Stimulated activated naive B cell treated with anti-CD40 and anti-IgM and Interleukin-4, amounts not matched to agents 10 μg/mL and 1 μg/mL and 100 μg/mL, for 72 hours (primary cell): ENCODE data around the gene ZNF516.

Experiments used
- ATAC-seq, 2 donors: fragments of 150-1000 bp; cut with Tn5 transposase; replicated peaks; 2 replicates each; pipeline ENCODE4 v1.10.0; 2021; ENCODE audit warnings: moderate library complexity in 1 of 2
- DNase-seq: peaks from one replicate; pipeline ENCODE4 v3.0.0; 2021
- H3K27ac Mint-ChIP-seq: one replicate; pipeline ENCODE4 v1.8.0; 2022; ENCODE audit warnings: mild to moderate bottlenecking, mixed read lengths
- H3K27me3 Mint-ChIP-seq, 2 donors: one replicate each; pipeline ENCODE4 v1.8.0; 2022; ENCODE audit warnings: mixed read lengths in 2 of 2
- H3K36me3 Mint-ChIP-seq, 2 donors: one replicate each; pipeline ENCODE4 v1.8.0; 2022; ENCODE audit warnings: mixed read lengths in 2 of 2, mild to moderate bottlenecking in 1 of 2
- H3K4me1 Mint-ChIP-seq, 2 donors: one replicate each; pipeline ENCODE4 v1.8.0; 2022; ENCODE audit warnings: mixed read lengths in 2 of 2, mild to moderate bottlenecking in 1 of 2
- H3K4me3 Mint-ChIP-seq, 2 donors: one replicate each; pipeline ENCODE4 v1.8.0; 2022; ENCODE audit warnings: mild to moderate bottlenecking in 2 of 2, mixed read lengths in 2 of 2, moderate library complexity in 1 of 2
- H3K9me3 Mint-ChIP-seq, 2 donors: one replicate each; pipeline ENCODE4 v1.8.0; 2022; ENCODE audit warnings: mixed read lengths in 2 of 2, mild to moderate bottlenecking in 1 of 2

ZNF516 gene

GRCh38 chr18:76499021-76499420, 4.0 kb upstream of the ZNF516 start:
- DNase-seq (no peak), ATAC-seq (no peak)
- H3K27me3 Mint-ChIP-seq: peaks cover 0 to 6% of the 10 kb centered on the region in 2 donors
- peaks cover 3 to 6% of the 10 kb centered on the region in 2 donors for H3K36me3 Mint-ChIP-seq
- peaks cover 20 to 48% of the 10 kb centered on the region in 2 donors for H3K4me1 Mint-ChIP-seq
- H3K9me3 Mint-ChIP-seq: no peaks in the 10 kb centered on the region
- no peak overlapping the region for H3K4me3 Mint-ChIP-seq
- no peak overlapping the region for H3K27ac Mint-ChIP-seq

DNA sequence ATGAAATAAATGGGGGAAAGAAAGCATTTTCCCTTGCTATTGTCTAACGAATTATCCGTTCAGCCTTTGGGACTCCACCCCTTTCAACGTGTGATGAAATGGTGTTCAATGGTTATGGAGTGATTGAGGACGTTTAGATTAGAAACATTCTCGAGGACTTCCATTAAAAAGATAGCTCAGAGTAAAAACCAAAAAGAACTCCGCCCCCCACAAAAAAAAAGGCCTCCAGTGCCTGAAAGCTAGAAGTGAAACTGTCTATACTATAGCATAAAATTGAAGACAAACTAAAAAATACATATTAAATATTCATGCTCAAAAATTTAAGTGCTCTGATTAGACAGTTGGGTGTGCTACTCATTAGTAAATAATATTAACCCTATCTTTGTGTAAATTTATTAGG, 3.0 kb upstream of the ZNF516 start:
- H3K36me3 Mint-ChIP-seq: peaks cover 3 to 6% of the 10 kb centered on the region in 2 donors
- DNase-seq: no peak
- H3K4me3 Mint-ChIP-seq: peak overlapping the region in 1 of 2 donors; percentile 11
- H3K4me1 Mint-ChIP-seq: peaks cover 23 to 55% of the 10 kb centered on the region in 2 donors
- H3K27ac Mint-ChIP-seq: no peak overlapping the region
- no peaks in the 10 kb centered on the region for H3K27me3 Mint-ChIP-seq
- H3K9me3 Mint-ChIP-seq: no peaks in the 10 kb centered on the region
- no peak for ATAC-seq

DNA sequence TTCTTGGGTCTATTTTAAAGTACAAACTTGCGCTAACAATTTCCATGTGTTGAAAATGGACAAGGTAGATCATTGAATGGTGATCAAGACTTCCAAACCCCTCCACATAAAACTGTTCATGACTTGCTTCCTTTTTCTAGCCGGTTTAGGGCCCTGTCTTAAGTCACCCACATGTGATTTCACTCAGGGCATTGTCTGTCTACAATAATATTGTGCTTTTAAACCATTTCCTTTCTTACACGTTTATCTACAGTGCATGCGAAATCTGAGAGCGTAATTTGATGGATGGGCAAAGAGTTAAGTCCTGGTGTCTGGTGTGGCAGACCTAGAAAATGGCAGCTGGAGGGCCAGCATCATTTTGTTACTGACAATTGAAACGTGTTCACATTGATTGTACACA, 2.0 kb upstream of the ZNF516 start:
- peaks cover 10 to 11% of the 10 kb centered on the region in 2 donors for H3K36me3 Mint-ChIP-seq
- H3K9me3 Mint-ChIP-seq: no peaks in the 10 kb centered on the region
- no peak overlapping the region for H3K27ac Mint-ChIP-seq
- no peak for ATAC-seq
- peaks cover 24 to 63% of the 10 kb centered on the region in 2 donors for H3K4me1 Mint-ChIP-seq
- H3K4me3 Mint-ChIP-seq: peak overlapping the region; percentile 5 to 31
- DNase-seq: no peak
- H3K27me3 Mint-ChIP-seq: no peaks in the 10 kb centered on the region

DNA sequence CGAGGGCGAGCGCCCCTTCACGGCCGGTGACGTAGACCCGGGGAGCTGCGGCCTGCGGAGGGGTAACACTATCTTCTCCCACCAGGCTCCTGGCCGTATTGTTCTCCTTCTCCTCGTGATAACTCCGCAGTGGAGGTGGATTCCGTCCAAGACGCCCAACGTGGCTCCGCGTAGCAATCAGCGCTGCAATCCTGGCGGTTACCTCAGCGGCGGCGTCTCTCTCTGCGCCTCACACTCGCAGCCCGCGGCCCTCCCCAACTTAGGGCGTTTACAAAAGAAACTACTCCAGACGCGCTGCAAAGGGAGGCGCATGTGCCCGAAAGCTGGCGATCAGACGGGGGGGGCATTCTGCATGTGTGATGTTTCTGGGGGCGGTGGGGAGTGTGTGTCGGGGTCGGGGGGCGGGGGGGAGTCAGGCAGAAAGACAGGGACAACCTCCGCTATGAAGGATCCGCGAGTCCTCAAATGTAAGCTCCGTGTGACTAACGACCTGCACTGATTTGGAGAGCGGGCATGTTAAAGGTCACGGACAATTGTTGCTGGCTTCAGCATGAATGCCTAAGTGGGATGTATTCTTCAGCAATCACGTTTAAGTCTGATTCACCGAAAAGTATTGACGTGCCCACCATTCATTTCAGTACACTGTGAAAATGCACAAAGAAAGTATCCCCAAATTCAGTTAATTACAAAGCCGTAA, 1.3 kb upstream of the ZNF516 start:
- Mint-ChIP-seq H3K4me3 (peak overlapping the region; percentile 93 to 96), H3K4me1 (peaks cover 22 to 68% of the 10 kb centered on the region in 2 donors), H3K36me3 (peaks cover 11 to 12% of the 10 kb centered on the region in 2 donors), H3K27ac (peak overlapping the region; percentile 96), H3K27me3 (no peaks in the 10 kb centered on the region), H3K9me3 (no peaks in the 10 kb centered on the region)
- no peak for ATAC-seq
- peak; percentile 42 for DNase-seq

- Mint-ChIP-seq H3K27ac (peak overlapping the region; percentile 96), H3K27me3 (no peaks in the 10 kb centered on the region), H3K36me3 (peaks cover 11 to 12% of the 10 kb centered on the region in 2 donors), H3K4me3 (peak overlapping the region; percentile 93 to 96), H3K4me1 (peaks cover 25 to 72% of the 10 kb centered on the region in 2 donors), H3K9me3 (no peaks in the 10 kb centered on the region)
- DNase-seq (no peak), ATAC-seq (peak; percentile 21 to 24)
Observed at GRCh38 chr18:76495435-76496193, 572 bp upstream of the ZNF516 start.

- H3K27ac Mint-ChIP-seq: peak overlapping the region; percentile 84
Observed at GRCh38 chr18:76494231-76495005, 624 bp downstream of the ZNF516 start.

GRCh38 chr18:76493213-76494161, 1.6 kb downstream of the ZNF516 start:
- H3K27ac Mint-ChIP-seq: peak overlapping the region; percentile 83
- DNase-seq (no peak), ATAC-seq (peak; percentile 2 to 4)
- H3K4me1 Mint-ChIP-seq: peaks cover 21 to 68% of the 10 kb centered on the region in 2 donors
- H3K27me3 Mint-ChIP-seq: no peaks in the 10 kb centered on the region
- peaks cover 10 to 11% of the 10 kb centered on the region in 2 donors for H3K36me3 Mint-ChIP-seq
- H3K4me3 Mint-ChIP-seq: peak overlapping the region; percentile 88 to 93
- no peaks in the 10 kb centered on the region for H3K9me3 Mint-ChIP-seq

More at GRCh38 chr18:76494231-76495005, 624 bp downstream of the ZNF516 start:
- DNase-seq (no peak), ATAC-seq (no peak)
- Mint-ChIP-seq H3K27me3 (no peaks in the 10 kb centered on the region), H3K4me3 (peak overlapping the region; percentile 88 to 93), H3K4me1 (peaks cover 24 to 71% of the 10 kb centered on the region in 2 donors), H3K9me3 (no peaks in the 10 kb centered on the region), H3K36me3 (peaks cover 10 to 11% of the 10 kb centered on the region in 2 donors)

DNA sequence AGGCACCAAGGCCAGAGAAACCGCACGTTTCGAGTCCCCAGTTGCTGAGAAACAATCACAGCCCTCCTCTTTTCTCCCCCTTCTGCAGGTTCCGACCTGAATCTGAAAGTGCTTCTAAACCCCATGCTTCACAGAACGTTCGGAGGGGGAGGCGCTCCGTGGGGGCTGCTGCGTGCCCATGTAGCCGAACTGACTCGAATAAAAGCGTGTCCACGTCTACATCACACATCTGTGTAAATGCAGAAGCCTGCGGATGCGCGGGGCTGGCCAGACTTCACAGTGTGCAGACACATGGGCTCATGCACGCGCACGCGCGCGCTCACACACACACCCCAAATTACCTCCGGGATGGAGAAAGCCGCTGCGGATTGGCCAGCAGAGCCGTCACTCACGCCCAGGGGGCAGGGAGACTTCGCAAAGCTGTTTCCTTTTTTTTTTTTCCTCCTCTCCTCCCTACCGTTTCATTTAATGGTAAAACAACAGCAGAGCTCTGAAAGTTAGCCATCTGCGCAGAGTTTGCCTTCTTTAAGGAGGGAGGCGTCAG, 2.3 kb downstream of the ZNF516 start:
- DNase-seq (peak; percentile 99), ATAC-seq (peak; percentile 74 to 80)
- H3K4me1 Mint-ChIP-seq: peaks cover 25 to 68% of the 10 kb centered on the region in 2 donors
- H3K27me3 Mint-ChIP-seq: no peaks in the 10 kb centered on the region
- peaks cover 10 to 15% of the 10 kb centered on the region in 2 donors for H3K36me3 Mint-ChIP-seq
- H3K4me3 Mint-ChIP-seq: peak overlapping the region; percentile 88 to 93
- H3K27ac Mint-ChIP-seq: peak overlapping the region; percentile 83
- H3K9me3 Mint-ChIP-seq: no peaks in the 10 kb centered on the region

- DNase-seq (peak; percentile 35), ATAC-seq (peak; percentile 3 to 14)
- Mint-ChIP-seq H3K9me3 (no peaks in the 10 kb centered on the region), H3K36me3 (peaks cover 10 to 15% of the 10 kb centered on the region in 2 donors), H3K4me3 (peak overlapping the region; percentile 88 to 93), H3K4me1 (peaks cover 23 to 66% of the 10 kb centered on the region in 2 donors), H3K27me3 (no peaks in the 10 kb centered on the region), H3K27ac (peak overlapping the region; percentile 83)
Observed at GRCh38 chr18:76491776-76492668, 3.0 kb downstream of the ZNF516 start.

GRCh38 chr18:76491473-76491775, 3.6 kb downstream of the ZNF516 start:
- Mint-ChIP-seq H3K4me1 (peaks cover 25 to 66% of the 10 kb centered on the region in 2 donors), H3K27me3 (no peaks in the 10 kb centered on the region), H3K27ac (peak overlapping the region; percentile 83), H3K4me3 (peak overlapping the region; percentile 88 to 93), H3K36me3 (peaks cover 12 to 15% of the 10 kb centered on the region in 2 donors), H3K9me3 (no peaks in the 10 kb centered on the region)
- DNase-seq: peak; percentile 30
- peak; percentile 13 for ATAC-seq

DNA sequence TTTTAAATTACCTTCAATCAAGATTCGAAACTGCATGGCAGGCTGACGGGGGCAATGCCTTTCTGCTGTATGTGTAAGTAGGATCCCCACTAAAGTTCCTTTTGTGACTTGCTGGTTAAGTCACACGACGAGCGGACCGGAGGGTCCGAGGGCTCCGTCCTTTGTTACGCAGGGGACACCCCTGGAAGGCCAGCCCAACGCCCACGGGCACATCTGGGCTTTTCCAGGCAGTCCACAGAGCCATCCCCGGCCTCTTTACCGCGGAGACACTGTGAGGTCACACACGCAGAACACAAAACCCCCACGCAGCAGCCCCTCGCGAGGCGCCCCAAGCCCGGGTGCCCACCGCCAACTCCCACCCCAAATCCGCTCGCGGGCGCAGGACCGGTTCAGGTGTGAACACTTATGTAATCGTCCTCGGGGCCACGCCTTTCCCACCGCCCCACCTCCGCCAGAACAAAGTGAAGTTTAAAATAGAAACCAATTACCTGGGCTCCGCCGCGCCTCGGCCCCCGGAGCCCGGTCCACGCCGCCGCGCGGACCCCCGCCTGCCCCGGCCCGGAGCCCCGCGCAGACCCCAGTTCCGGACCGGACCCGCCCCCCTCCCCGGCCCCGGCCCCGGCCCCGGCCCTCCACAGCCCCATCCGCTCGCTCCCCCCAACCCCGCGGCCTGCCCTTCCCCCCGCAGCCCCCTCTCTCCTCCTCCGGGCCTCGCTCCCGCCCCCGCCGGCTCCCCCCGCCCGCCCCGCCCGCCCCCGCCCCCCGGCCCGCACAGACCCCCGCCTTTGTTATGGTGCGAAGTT, 4.2 kb downstream of the ZNF516 start:
- Mint-ChIP-seq H3K36me3 (peaks cover 12 to 15% of the 10 kb centered on the region in 2 donors), H3K27me3 (no peaks in the 10 kb centered on the region), H3K9me3 (no peaks in the 10 kb centered on the region), H3K4me1 (peaks cover 28 to 67% of the 10 kb centered on the region in 2 donors), H3K4me3 (peak overlapping the region; percentile 85 to 93), H3K27ac (peak overlapping the region; percentile 60)
- ATAC-seq (no peak), DNase-seq (peak; percentile 34)

- Mint-ChIP-seq H3K4me3 (peak overlapping the region; percentile 85 to 92), H3K36me3 (peaks cover 12 to 16% of the 10 kb centered on the region in 2 donors), H3K4me1 (peaks cover 34 to 75% of the 10 kb centered on the region in 2 donors), H3K27me3 (no peaks in the 10 kb centered on the region), H3K27ac (no peak overlapping the region), H3K9me3 (no peaks in the 10 kb centered on the region)
- DNase-seq: no peak
- ATAC-seq: no peak
Observed at GRCh38 chr18:76490033-76490432, 5.0 kb downstream of the ZNF516 start.
